ENCODE data around the gene UNC13C.

DNA sequence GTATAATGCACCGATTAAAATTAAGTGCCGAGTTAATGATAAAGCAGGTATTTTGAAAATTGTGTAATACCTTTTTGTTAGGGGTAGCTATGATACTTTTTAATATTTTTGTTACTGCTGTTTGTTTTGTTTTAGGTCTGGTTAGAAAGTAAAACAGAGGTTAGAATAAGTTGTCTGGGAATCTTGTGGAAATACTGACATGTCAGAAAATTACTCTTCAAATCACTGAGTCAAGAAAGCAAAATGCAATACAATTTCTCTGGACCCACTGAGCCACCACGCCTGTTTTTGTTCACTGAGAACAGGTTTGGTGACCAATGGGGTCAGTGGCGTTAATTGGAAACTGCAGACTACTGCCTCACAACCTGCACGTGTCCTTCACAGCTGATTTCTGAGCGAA lies 601.6 kb downstream of the UNC13C start:
- no peak for TF ChIP-seq POLR2AphosphoS5 (IDR thresholded peaks at IDR 0.05)
- TF ChIP-seq, protein P1, sequence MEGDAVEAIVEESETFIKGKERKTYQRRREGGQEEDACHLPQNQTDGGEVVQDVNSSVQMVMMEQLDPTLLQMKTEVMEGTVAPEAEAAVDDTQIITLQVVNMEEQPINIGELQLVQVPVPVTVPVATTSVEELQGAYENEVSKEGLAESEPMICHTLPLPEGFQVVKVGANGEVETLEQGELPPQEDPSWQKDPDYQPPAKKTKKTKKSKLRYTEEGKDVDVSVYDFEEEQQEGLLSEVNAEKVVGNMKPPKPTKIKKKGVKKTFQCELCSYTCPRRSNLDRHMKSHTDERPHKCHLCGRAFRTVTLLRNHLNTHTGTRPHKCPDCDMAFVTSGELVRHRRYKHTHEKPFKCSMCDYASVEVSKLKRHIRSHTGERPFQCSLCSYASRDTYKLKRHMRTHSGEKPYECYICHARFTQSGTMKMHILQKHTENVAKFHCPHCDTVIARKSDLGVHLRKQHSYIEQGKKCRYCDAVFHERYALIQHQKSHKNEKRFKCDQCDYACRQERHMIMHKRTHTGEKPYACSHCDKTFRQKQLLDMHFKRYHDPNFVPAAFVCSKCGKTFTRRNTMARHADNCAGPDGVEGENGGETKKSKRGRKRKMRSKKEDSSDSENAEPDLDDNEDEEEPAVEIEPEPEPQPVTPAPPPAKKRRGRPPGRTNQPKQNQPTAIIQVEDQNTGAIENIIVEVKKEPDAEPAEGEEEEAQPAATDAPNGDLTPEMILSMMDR (IDR thresholded peaks at IDR 0.05) = no peak
